ENCODE data around the gene CBX2.

CBX2 gene

DNA sequence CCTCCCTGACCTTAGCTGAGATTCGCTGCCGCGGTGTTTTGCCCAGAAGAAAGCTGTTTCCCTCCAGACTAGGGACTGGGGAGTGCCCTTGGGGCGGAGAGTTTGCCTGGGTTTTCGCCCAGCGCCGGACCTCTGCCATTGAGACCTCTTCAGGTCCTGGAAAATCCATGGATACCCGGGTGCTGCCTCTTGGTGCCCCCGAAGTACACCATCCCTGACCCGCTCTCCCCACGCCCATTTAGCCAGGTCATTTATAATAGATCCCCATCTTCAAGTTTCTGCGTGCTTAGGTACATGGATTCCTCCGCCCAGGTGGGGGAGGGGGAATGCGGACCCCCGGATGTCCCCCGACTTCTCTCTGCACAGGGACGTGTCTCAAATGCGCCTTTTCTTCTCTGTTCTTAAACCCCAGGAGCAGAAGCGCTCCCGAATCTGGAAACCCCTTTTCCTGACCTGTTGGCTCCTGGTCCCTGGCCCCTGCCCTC lies 34.0 kb downstream of the CBX2 start:
- ATAC-seq, result no peak
- TF ChIP-seq CSDC2 (CRISPR knock-in tag; IDR thresholded peaks at IDR 0.05), result no peak
- TF ChIP-seq, protein P1, sequence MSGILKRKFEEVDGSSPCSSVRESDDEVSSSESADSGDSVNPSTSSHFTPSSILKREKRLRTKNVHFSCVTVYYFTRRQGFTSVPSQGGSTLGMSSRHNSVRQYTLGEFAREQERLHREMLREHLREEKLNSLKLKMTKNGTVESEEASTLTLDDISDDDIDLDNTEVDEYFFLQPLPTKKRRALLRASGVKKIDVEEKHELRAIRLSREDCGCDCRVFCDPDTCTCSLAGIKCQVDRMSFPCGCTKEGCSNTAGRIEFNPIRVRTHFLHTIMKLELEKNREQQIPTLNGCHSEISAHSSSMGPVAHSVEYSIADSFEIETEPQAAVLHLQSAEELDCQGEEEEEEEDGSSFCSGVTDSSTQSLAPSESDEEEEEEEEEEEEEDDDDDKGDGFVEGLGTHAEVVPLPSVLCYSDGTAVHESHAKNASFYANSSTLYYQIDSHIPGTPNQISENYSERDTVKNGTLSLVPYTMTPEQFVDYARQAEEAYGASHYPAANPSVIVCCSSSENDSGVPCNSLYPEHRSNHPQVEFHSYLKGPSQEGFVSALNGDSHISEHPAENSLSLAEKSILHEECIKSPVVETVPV (CRISPR knock-in tag; IDR thresholded peaks at IDR 0.05), result no peak
- TF ChIP-seq, protein P2, sequence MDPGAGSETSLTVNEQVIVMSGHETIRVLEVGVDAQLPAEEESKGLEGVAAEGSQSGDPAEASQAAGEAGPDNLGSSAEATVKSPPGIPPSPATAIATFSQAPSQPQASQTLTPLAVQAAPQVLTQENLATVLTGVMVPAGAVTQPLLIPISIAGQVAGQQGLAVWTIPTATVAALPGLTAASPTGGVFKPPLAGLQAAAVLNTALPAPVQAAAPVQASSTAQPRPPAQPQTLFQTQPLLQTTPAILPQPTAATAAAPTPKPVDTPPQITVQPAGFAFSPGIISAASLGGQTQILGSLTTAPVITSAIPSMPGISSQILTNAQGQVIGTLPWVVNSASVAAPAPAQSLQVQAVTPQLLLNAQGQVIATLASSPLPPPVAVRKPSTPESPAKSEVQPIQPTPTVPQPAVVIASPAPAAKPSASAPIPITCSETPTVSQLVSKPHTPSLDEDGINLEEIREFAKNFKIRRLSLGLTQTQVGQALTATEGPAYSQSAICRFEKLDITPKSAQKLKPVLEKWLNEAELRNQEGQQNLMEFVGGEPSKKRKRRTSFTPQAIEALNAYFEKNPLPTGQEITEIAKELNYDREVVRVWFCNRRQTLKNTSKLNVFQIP (CRISPR knock-in tag; IDR thresholded peaks at IDR 0.05; ENCODE audit: borderline replicate concordance, low read depth), result no peak
- TF ChIP-seq TOX (CRISPR knock-in tag; IDR thresholded peaks at IDR 0.05; ENCODE audit: borderline replicate concordance), result no peak
- no peak for TF ChIP-seq PPARA (CRISPR knock-in tag; IDR thresholded peaks at IDR 0.05; ENCODE audit: borderline replicate concordance)
- no peak for TF ChIP-seq ZFP3 (CRISPR knock-in tag; IDR thresholded peaks at IDR 0.05)
- TF ChIP-seq ARNTL (CRISPR knock-in tag; IDR thresholded peaks at IDR 0.05; ENCODE audit: borderline replicate concordance, low read depth), result no peak
- TF ChIP-seq, protein P3, sequence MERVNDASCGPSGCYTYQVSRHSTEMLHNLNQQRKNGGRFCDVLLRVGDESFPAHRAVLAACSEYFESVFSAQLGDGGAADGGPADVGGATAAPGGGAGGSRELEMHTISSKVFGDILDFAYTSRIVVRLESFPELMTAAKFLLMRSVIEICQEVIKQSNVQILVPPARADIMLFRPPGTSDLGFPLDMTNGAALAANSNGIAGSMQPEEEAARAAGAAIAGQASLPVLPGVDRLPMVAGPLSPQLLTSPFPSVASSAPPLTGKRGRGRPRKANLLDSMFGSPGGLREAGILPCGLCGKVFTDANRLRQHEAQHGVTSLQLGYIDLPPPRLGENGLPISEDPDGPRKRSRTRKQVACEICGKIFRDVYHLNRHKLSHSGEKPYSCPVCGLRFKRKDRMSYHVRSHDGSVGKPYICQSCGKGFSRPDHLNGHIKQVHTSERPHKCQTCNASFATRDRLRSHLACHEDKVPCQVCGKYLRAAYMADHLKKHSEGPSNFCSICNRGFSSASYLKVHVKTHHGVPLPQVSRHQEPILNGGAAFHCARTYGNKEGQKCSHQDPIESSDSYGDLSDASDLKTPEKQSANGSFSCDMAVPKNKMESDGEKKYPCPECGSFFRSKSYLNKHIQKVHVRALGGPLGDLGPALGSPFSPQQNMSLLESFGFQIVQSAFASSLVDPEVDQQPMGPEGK (CRISPR knock-in tag; IDR thresholded peaks at IDR 0.05; ENCODE audit: borderline replicate concordance), result no peak
- no peak for TF ChIP-seq TCF4 (CRISPR knock-in tag; IDR thresholded peaks at IDR 0.05; ENCODE audit: borderline replicate concordance)

DNA sequence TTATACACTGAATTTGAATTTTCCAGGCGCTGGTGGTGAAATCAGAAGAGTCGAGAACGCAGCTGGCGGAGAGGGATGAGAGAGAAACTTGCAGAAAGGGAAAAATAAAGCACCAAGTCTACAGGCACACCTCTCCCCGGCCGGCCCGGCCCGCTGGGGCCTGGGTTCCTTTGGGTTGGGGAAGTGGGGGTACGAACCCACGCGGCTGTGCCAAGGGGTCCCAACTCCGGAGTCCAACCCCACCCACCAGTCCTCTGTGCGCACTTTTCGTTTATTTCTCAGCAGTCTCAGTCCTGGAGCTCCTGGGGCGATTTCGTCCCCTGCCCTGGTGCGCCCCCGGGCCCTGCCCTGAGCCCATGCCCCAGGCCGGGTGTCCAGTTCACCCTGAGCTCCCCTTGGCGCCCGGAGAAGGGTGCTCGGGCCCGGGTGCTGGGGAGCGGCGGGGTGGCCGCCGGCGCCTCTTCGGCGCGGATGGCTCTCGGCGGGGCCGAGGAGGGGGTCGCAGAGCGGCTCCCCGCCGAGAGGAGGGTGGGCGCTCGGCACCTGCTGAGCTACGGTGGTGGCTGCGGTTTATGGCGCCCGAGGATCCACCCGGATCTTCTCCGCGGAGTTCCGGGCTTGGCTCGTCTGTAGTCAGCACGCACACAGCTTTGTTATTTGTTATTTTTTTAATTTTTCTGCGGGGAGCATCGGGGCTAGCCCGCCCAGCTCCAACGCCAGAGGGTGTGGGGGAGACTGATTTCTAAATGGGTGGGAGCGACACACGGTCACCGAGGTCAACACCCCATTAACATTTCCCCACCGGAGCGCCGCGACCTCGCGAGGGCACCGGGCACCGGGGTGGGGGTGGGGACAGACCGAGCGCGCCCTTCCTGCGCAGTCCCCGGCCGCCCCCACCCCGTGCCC lies 34.7 kb downstream of the CBX2 start:
- TF ChIP-seq ZFP3 (CRISPR knock-in tag; IDR thresholded peaks at IDR 0.05), result no peak
- peak; percentile 31; the same call in 1 of the 2 replicates for TF ChIP-seq GLIS3 (CRISPR knock-in tag; IDR thresholded peaks at IDR 0.05)
- no peak for ATAC-seq

DNA sequence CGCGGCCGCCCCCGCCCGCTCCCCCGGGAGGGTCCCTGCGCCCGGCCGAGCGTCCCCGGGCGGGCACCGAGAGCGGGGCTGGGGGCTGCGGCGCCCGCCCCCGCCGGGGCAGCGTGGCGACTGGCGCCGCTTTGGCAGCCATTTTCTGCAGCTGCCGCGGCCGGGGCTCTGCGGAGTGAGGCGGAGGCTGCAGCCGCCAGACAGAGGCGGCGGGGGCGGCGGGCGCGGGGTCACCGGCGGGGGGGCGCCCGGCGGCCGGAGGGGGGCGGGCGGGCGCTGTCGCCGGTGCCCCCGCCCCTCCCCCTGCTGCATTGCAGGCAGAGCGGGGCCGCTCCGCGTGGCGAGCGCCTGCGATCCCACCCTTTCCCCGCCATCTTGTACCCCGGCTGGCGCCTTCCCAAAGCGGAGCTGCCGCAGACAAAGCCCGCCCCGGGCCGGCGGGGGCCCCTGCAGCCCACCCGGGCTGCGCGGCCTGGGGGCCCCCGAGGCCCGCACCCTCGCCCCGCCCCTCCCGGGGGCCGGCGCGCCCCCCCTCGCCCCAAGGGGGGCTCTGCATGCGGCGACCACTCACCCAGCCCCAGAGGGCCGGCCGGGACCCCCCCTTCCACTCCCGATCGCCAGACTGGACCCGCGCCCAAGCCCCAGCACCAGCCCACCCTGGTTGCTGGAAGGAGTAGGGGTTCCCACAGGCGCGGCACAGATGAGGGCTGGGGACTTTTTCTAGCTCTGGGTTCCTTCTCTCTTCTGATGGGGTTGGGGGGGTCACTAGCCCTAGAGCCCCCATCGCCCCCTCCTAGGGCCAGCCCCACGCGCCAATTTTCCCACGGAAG lies 35.6 kb downstream of the CBX2 start:
- TF ChIP-seq ZNF565 (CRISPR knock-in tag; conservative IDR thresholded peaks at IDR 0.05; ENCODE audit: low read depth), result no peak
- TF ChIP-seq, protein P2 (CRISPR knock-in tag; IDR thresholded peaks at IDR 0.05; ENCODE audit: borderline replicate concordance, low read depth), result no peak
- TF ChIP-seq ESRRG (CRISPR knock-in tag; IDR thresholded peaks at IDR 0.05), result no peak
- TF ChIP-seq ISL1 (CRISPR knock-in tag; IDR thresholded peaks at IDR 0.05), result no peak
- ATAC-seq, result no peak

DNA sequence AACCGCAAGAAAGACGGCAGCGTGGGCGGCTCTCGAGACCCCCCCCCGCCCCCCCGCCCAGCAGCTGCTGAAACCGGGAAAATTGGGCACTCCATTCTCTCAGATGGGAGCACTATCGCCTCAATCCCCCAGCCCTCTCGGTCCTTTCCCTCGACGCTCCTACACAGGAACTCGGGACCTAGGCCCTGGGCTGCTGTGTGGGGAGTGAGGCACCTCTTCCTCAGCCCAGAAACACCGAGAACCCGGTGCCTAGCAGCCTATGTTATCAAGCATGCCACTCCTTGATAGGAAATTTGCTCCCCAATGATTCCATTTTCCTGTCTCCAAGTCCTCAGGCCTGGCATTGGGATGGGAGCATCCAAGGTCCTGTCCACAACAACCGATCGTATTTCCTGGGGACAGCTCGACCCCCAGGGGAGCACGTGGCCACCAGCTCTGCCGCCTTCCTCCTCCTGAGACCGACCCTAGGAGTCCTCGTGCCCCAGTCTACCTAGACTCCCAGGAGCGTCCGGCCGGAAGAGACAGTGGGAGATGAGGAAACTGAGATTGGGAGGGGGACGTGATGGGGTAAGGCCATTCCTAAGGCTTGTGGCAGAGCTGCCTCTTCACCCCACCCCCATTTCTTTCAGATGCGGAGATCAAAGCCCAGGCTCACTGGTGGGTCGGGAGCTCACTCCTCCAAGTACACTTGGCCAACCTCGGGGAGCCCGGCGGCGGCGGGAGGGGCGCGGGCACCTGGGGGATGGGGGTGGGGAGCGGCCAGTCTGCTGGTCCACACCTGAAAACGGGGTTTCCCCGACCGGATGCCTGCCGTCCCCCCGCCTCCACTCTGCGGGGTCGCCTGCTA lies 36.4 kb downstream of the CBX2 start:
- ATAC-seq, result no peak
- TF ChIP-seq OSR1 (CRISPR knock-in tag; IDR thresholded peaks at IDR 0.05) (no peak), SNAI2 (CRISPR knock-in tag; IDR thresholded peaks at IDR 0.05) (no peak), GLIS3 (CRISPR knock-in tag; IDR thresholded peaks at IDR 0.05) (no peak), BACH2 (CRISPR knock-in tag; IDR thresholded peaks at IDR 0.05; ENCODE audit: borderline replicate concordance) (no peak), CSDC2 (CRISPR knock-in tag; IDR thresholded peaks at IDR 0.05) (no peak)
- TF ChIP-seq, protein P4, sequence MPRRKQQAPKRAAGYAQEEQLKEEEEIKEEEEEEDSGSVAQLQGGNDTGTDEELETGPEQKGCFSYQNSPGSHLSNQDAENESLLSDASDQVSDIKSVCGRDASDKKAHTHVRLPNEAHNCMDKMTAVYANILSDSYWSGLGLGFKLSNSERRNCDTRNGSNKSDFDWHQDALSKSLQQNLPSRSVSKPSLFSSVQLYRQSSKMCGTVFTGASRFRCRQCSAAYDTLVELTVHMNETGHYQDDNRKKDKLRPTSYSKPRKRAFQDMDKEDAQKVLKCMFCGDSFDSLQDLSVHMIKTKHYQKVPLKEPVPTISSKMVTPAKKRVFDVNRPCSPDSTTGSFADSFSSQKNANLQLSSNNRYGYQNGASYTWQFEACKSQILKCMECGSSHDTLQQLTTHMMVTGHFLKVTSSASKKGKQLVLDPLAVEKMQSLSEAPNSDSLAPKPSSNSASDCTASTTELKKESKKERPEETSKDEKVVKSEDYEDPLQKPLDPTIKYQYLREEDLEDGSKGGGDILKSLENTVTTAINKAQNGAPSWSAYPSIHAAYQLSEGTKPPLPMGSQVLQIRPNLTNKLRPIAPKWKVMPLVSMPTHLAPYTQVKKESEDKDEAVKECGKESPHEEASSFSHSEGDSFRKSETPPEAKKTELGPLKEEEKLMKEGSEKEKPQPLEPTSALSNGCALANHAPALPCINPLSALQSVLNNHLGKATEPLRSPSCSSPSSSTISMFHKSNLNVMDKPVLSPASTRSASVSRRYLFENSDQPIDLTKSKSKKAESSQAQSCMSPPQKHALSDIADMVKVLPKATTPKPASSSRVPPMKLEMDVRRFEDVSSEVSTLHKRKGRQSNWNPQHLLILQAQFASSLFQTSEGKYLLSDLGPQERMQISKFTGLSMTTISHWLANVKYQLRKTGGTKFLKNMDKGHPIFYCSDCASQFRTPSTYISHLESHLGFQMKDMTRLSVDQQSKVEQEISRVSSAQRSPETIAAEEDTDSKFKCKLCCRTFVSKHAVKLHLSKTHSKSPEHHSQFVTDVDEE (CRISPR knock-in tag; IDR thresholded peaks at IDR 0.05), result no peak
- TF ChIP-seq, protein P2 (CRISPR knock-in tag; IDR thresholded peaks at IDR 0.05; ENCODE audit: borderline replicate concordance, low read depth), result no peak
- TF ChIP-seq, protein P1 (CRISPR knock-in tag; IDR thresholded peaks at IDR 0.05), result no peak
